Lung (tissue), 12 donors: ENCODE data around the gene SLC25A29. TPM values are rescaled to one million over a fixed set of nuclear protein-coding genes. Genes with fewer than 3 reads are reported as not detected.

ENCODE experiments used
- ATAC-seq: fragments of 200-7000 bp; cut with Tn5 transposase; one replicate; pipeline ENCODE4 v1.9.1; 2020; ENCODE audit warnings: moderate number of reproducible peaks; ENCODE audit not compliant: insufficient read depth, low FRiP score
- DNase-seq, 3 donors: peaks; one replicate each; pipeline ENCODE4 v3.0.0-alpha.2; 2013 to 2017
- H3K27ac ChIP-seq, 2 donors: one replicate each; pipeline ENCODE4 v1.5.1; 2013; ENCODE audit warnings: mild to moderate bottlenecking in 2 of 2, moderate library complexity in 2 of 2, control low read depth in 1 of 2, inconsistent platforms in 1 of 2, low read depth in 1 of 2, low read length in 1 of 2
- H3K27me3 ChIP-seq, 3 donors: one replicate each; pipeline ENCODE4 v1.5.1; 2013; ENCODE audit warnings: low read length in 2 of 3; ENCODE audit not compliant: control insufficient read depth in 3 of 3, insufficient read depth in 3 of 3
- H3K36me3 ChIP-seq, 4 donors: one replicate each; pipeline ENCODE4 v1.5.1; 2013; ENCODE audit warnings: low read length in 4 of 4, mild to moderate bottlenecking in 1 of 4, moderate library complexity in 1 of 4; ENCODE audit not compliant: control insufficient read depth in 4 of 4, insufficient read depth in 4 of 4
- H3K4me1 ChIP-seq, 5 donors: one replicate each; pipeline ENCODE4 v1.5.1; 2013; ENCODE audit warnings: low read length in 5 of 5, mild to moderate bottlenecking in 2 of 5, moderate library complexity in 1 of 5; ENCODE audit not compliant: control insufficient read depth in 5 of 5, insufficient read depth in 5 of 5
- H3K4me3 ChIP-seq: one replicate; pipeline ENCODE4 v1.5.1; 2013; ENCODE audit warnings: mild to moderate bottlenecking, control low read depth, moderate library complexity
- H3K9ac ChIP-seq, 2 donors: one replicate each; pipeline ENCODE4 v1.5.1; 2013; ENCODE audit warnings: low read length in 2 of 2, control low read depth in 1 of 2; ENCODE audit not compliant: insufficient read depth in 1 of 2
- H3K9me3 ChIP-seq, 4 donors: one replicate each; pipeline ENCODE4 v1.5.1; 2013; ENCODE audit warnings: low read length in 3 of 4, mild to moderate bottlenecking in 1 of 4, moderate library complexity in 1 of 4; ENCODE audit not compliant: control insufficient read depth in 4 of 4, insufficient read depth in 3 of 4
- CTCF ChIP-seq: IDR thresholded peaks from 2 replicates; pipeline ENCODE4 v1.5.1; 2012; ENCODE audit warnings: mild to moderate bottlenecking; ENCODE audit errors: control extremely low read depth, extremely low read depth
- WGBS, 2 donors: extraction: QIAGEN DNeasy Blood & Tissue Kit; methylation state at CpG; one replicate each; pipeline ENCODE4 v1.1.7; 2013; 5-methylcytosine and 5-hydroxymethylcytosine counted together
- polyA plus RNA-seq, 2 donors: library from polyadenylated mRNA; stranded (reverse); fragments of 200-250 nt; gene quantifications; one replicate each; pipeline ENCODE4 v1.2.1, GENCODE V29; 2013
- total RNA-seq, 2 donors: library from RNA; depleted of rRNA in 1 of 2; stranded (reverse); fragments of >200 nt in 1 of 2; gene quantifications; one replicate each; pipeline ENCODE4 v1.2.1, GENCODE V29; 2014 to 2021
- donor health status: control.
- donor health status: control.
- donor health status: Bipolar disorder and iron deficiency.
- donor health status: healthy.
- donor health status: DM: yes; HTN: yes; CAD: no.

SLC25A29 gene
- total and polyA plus RNA-seq, 4 donors = 34.6 to 91.0 (median 60.5) TPM

GRCh38 chr14:100348784-100349685 lies 42.8 kb upstream of the SLC25A29 start:
- ATAC-seq (no peak), DNase-seq (no peak)
- H3K9me3 ChIP-seq = no peaks in the 10 kb centered on the region

GRCh38 chr14:100348253-100348729 lies 42.0 kb upstream of the SLC25A29 start:
- WGBS, 2 donors = 88 to 95% methylated on average over 12 of the region's 12 CpGs
- H3K27ac ChIP-seq = no peak overlapping the region
- peaks cover 0 to 3% (median 0%) of the 10 kb centered on the region in 5 donors for H3K4me1 ChIP-seq
- H3K36me3 ChIP-seq = peaks cover 11 to 51% (median 20%) of the 10 kb centered on the region in 4 donors
- H3K9ac ChIP-seq = no peak overlapping the region
- DNase-seq = no peak
- H3K4me3 ChIP-seq = no peak overlapping the region
- TF ChIP-seq CTCF = no peak
- H3K27me3 ChIP-seq = no peaks in the 10 kb centered on the region
- no peak for ATAC-seq
- H3K9me3 ChIP-seq = no peaks in the 10 kb centered on the region

More at GRCh38 chr14:100348784-100349685, 42.8 kb upstream of the SLC25A29 start:
- whole genome bisulfite sequencing, 2 donors = 86 to 90% methylated on average over 14 of the region's 14 CpGs
- Histone ChIP-seq H3K4me3 (no peak overlapping the region), H3K9ac (no peak overlapping the region), H3K4me1 (peaks cover 0 to 3% (median 0%) of the 10 kb centered on the region in 5 donors), H3K36me3 (peaks cover 19 to 58% (median 27%) of the 10 kb centered on the region in 4 donors), H3K27me3 (no peaks in the 10 kb centered on the region), H3K27ac (no peak overlapping the region)
- TF ChIP-seq CTCF = no peak

- H3K27ac ChIP-seq = no peak overlapping the region
- no peak overlapping the region for H3K9ac ChIP-seq
- H3K36me3 ChIP-seq = peaks cover 9 to 54% (median 14%) of the 10 kb centered on the region in 4 donors
- WGBS, 2 donors = 93 to 96% methylated on average over 12 of the region's 12 CpGs
- TF ChIP-seq CTCF = no peak
- H3K4me3 ChIP-seq = no peak overlapping the region
- no peaks in the 10 kb centered on the region for H3K27me3 ChIP-seq
- no peaks in the 10 kb centered on the region for H3K9me3 ChIP-seq
- H3K4me1 ChIP-seq = peaks cover 0 to 7% (median 0%) of the 10 kb centered on the region in 5 donors
- ATAC-seq (no peak), DNase-seq (no peak)
Observed at GRCh38 chr14:100346306-100347091, 40.3 kb upstream of the SLC25A29 start.
